CD4-positive, alpha-beta T cell treated with Interleukin-15 for 4 hours (primary cell): ENCODE data around the gene POLR1H.

Source experiments
- DNase-seq: peaks from one replicate; pipeline ENCODE4 v3.0.0-alpha.2; 2020; ENCODE audit warnings: low spot score

POLR1H gene

GRCh38 chr6:30062471-30063178 is 1.6 kb downstream of the POLR1H start:
- DNase-seq: peak; percentile 25

GRCh38 chr6:30063315-30063714 is 2.2 kb downstream of the POLR1H start:
- DNase-seq: no peak

- DNase-seq: no peak
These were observed 5.0 kb downstream of the POLR1H start for GRCh38 chr6:30066082-30066481.

GRCh38 chr6:30066577-30067459 is 5.8 kb downstream of the POLR1H start, which contains the start of gene PPP1R11:
PPP1R11 (plus strand) TSS chr6:30067198; CDS start chr6:30067411, 213 bp downstream.
- DNase-seq: peak; percentile 99

GRCh38 chr6:30067460-30068139 is 6.5 kb downstream of the POLR1H start:
- no peak for DNase-seq

- DNase-seq: no peak
These were observed 10.2 kb downstream of the POLR1H start for GRCh38 chr6:30071081-30071818.

- no peak for DNase-seq
These were observed 10.8 kb downstream of the POLR1H start for GRCh38 chr6:30071858-30072257.

- no peak for DNase-seq
These were observed 12.6 kb downstream of the POLR1H start for GRCh38 chr6:30073489-30074235.

GRCh38 chr6:30074331-30075093 is 13.4 kb downstream of the POLR1H start:
- DNase-seq: no peak

GRCh38 chr6:30075094-30075789 is 14.2 kb downstream of the POLR1H start, which contains the start of gene RNF39:
RNF39 (minus strand) TSS chr6:30075769; CDS start chr6:30075585, 184 bp downstream.
- DNase-seq: no peak

- DNase-seq: no peak
These were observed 15.0 kb downstream of the POLR1H start for GRCh38 chr6:30075790-30076732.

GRCh38 chr6:30077218-30077617 is 16.2 kb downstream of the POLR1H start:
- no peak for DNase-seq

- DNase-seq: no peak
These were observed 26.8 kb downstream of the POLR1H start for GRCh38 chr6:30087876-30088275.

- no peak for DNase-seq
These were observed 30.7 kb downstream of the POLR1H start for GRCh38 chr6:30091577-30092381.

- DNase-seq: no peak
These were observed 31.9 kb downstream of the POLR1H start for GRCh38 chr6:30092852-30093543.

GRCh38 chr6:30093951-30094661 is 33.0 kb downstream of the POLR1H start:
- DNase-seq: no peak
